Astrocyte (in vitro differentiated cells and primary cell): ENCODE measurements around the gene EPB41L4B. TPM values are rescaled to one million over a fixed set of nuclear protein-coding genes. Genes with fewer than 3 reads are reported as not detected.

Source experiments
- DNase-seq: peaks from one replicate; pipeline ENCODE4 v3.0.0-alpha.2; 2010; ENCODE audit warnings: low read depth
- FAIRE-seq: peaks from 2 replicates; lab custom pipeline; 2011; peaks lifted over from hg19 to GRCh38; lab: Jason Lieb, UNC
- H2AFZ ChIP-seq: 2 replicates; pipeline ENCODE4 v1.6.0; 2012; ENCODE audit warnings: low read depth, low read length, inconsistent platforms
- H3K27ac ChIP-seq: 2 replicates; pipeline ENCODE4 v1.5.1; 2011; ENCODE audit warnings: low read depth, low read length, inconsistent platforms
- H3K27me3 ChIP-seq: 2 replicates; pipeline ENCODE4 v1.6.0; 2011; ENCODE audit warnings: low read length, inconsistent platforms; ENCODE audit not compliant: insufficient read depth
- H3K36me3 ChIP-seq: 2 replicates; pipeline ENCODE4 v1.5.1; 2011; ENCODE audit warnings: low read length, inconsistent platforms; ENCODE audit not compliant: insufficient read depth
- H3K4me1 ChIP-seq: 2 replicates; pipeline ENCODE4 v1.5.1; 2011; ENCODE audit warnings: low read length, inconsistent platforms; ENCODE audit not compliant: insufficient read depth
- H3K4me2 ChIP-seq: 2 replicates; pipeline ENCODE4 v1.6.0; 2012; ENCODE audit warnings: low read length, inconsistent platforms
- H3K4me3 ChIP-seq: 2 replicates; pipeline ENCODE4 v1.5.1; 2011; ENCODE audit warnings: low read depth, mild to moderate bottlenecking, low read length, inconsistent platforms; ENCODE audit not compliant: insufficient read depth
- H3K79me2 ChIP-seq: 2 replicates; pipeline ENCODE4 v1.6.0; 2012; ENCODE audit warnings: mild to moderate bottlenecking, low read length, inconsistent platforms; ENCODE audit not compliant: insufficient read depth
- H3K9ac ChIP-seq: 2 replicates; pipeline ENCODE4 v1.6.0; 2012; ENCODE audit warnings: mild to moderate bottlenecking, low read length, inconsistent platforms
- H3K9me3 ChIP-seq: 2 replicates; pipeline ENCODE4 v1.5.1; 2012; ENCODE audit warnings: low read depth, mild to moderate bottlenecking, low read length, inconsistent platforms; ENCODE audit not compliant: insufficient read depth
- H4K20me1 ChIP-seq: 2 replicates; pipeline ENCODE4 v1.6.0; 2012; ENCODE audit warnings: low read length, inconsistent platforms; ENCODE audit not compliant: insufficient read depth
- H3K27ac Mint-ChIP-seq: one replicate; pipeline ENCODE4 v1.8.0; 2021; ENCODE audit warnings: mild to moderate bottlenecking, mixed read lengths; ENCODE audit not compliant: unreplicated experiment
- H3K27me3 Mint-ChIP-seq: one replicate; pipeline ENCODE4 v1.8.0; 2021; ENCODE audit warnings: low read depth, mixed read lengths; ENCODE audit not compliant: unreplicated experiment
- H3K36me3 Mint-ChIP-seq: one replicate; pipeline ENCODE4 v1.8.0; 2021; ENCODE audit warnings: low read depth, mixed read lengths; ENCODE audit not compliant: unreplicated experiment
- H3K4me1 Mint-ChIP-seq: one replicate; pipeline ENCODE4 v1.8.0; 2021; ENCODE audit warnings: low read depth, mixed read lengths; ENCODE audit not compliant: unreplicated experiment
- H3K4me3 Mint-ChIP-seq: one replicate; pipeline ENCODE4 v1.8.0; 2021; ENCODE audit warnings: mild to moderate bottlenecking, moderate library complexity, mixed read lengths; ENCODE audit not compliant: unreplicated experiment
- H3K9me3 Mint-ChIP-seq: one replicate; pipeline ENCODE4 v1.8.0; 2021; ENCODE audit warnings: mild to moderate bottlenecking, mixed read lengths; ENCODE audit not compliant: unreplicated experiment
- CTCF ChIP-seq: IDR thresholded peaks from 2 replicates; pipeline ENCODE4 v1.5.1; 2011; ENCODE audit warnings: low read depth, mild to moderate bottlenecking, inconsistent platforms, low read length, moderate library complexity; ENCODE audit not compliant: insufficient read depth
- EZH2 ChIP-seq: IDR thresholded peaks from 2 replicates; pipeline ENCODE4 v1.6.1; 2012; ENCODE audit warnings: mild to moderate bottlenecking, low read length, inconsistent platforms; ENCODE audit not compliant: insufficient read depth
- total RNA-seq: library from RNA; stranded (reverse); gene quantifications from 2 replicates; pipeline ENCODE4 v1.2.1, GENCODE V29; 2021

Gene EPB41L4B
- total RNA-seq, 1 donor from 2014 or later, result 2.0 TPM

- FAIRE-seq, result no peak
- Histone ChIP-seq H3K27me3 (peaks cover 3% of the 10 kb centered on the region), H2AFZ (no peak overlapping the region), H3K9ac (no peak overlapping the region), H3K79me2 (no peaks in the 10 kb centered on the region), H3K27ac (no peak overlapping the region), H3K4me3 (no peak overlapping the region), H3K4me1 (peaks cover 8% of the 10 kb centered on the region), H3K4me2 (no peak overlapping the region), H3K9me3 (no peaks in the 10 kb centered on the region), H4K20me1 (no peaks in the 10 kb centered on the region), H3K36me3 (no peaks in the 10 kb centered on the region)
- H3K4me3 Mint-ChIP-seq, result no peak overlapping the region
- H3K4me1 Mint-ChIP-seq, result no peaks in the 10 kb centered on the region
- TF ChIP-seq CTCF (no peak), EZH2 (no peak)
- no peaks in the 10 kb centered on the region for H3K36me3 Mint-ChIP-seq
- H3K27me3 Mint-ChIP-seq, result peaks cover 6% of the 10 kb centered on the region
- H3K9me3 Mint-ChIP-seq, result no peaks in the 10 kb centered on the region
- H3K27ac Mint-ChIP-seq, result no peak overlapping the region
- no peak for DNase-seq
Observed at GRCh38 chr9:109172935-109173334, 147.9 kb downstream of the EPB41L4B start.

GRCh38 chr9:109171926-109172325 lies 148.9 kb downstream of the EPB41L4B start:
- Histone ChIP-seq H3K4me1 (peaks cover 8% of the 10 kb centered on the region), H3K27ac (no peak overlapping the region), H3K9me3 (no peaks in the 10 kb centered on the region), H4K20me1 (no peaks in the 10 kb centered on the region), H3K27me3 (peaks cover 8% of the 10 kb centered on the region), H3K36me3 (no peaks in the 10 kb centered on the region), H3K9ac (no peak overlapping the region), H3K4me2 (no peak overlapping the region), H3K4me3 (no peak overlapping the region), H3K79me2 (no peaks in the 10 kb centered on the region), H2AFZ (no peak overlapping the region)
- H3K9me3 Mint-ChIP-seq, result no peaks in the 10 kb centered on the region
- H3K27me3 Mint-ChIP-seq, result peaks cover 14% of the 10 kb centered on the region
- no peaks in the 10 kb centered on the region for H3K4me1 Mint-ChIP-seq
- DNase-seq (peak; percentile 87), FAIRE-seq (no peak)
- TF ChIP-seq EZH2 (no peak), CTCF (no peak)
- H3K36me3 Mint-ChIP-seq, result no peaks in the 10 kb centered on the region
- H3K27ac Mint-ChIP-seq, result no peak overlapping the region
- no peak overlapping the region for H3K4me3 Mint-ChIP-seq

DNA sequence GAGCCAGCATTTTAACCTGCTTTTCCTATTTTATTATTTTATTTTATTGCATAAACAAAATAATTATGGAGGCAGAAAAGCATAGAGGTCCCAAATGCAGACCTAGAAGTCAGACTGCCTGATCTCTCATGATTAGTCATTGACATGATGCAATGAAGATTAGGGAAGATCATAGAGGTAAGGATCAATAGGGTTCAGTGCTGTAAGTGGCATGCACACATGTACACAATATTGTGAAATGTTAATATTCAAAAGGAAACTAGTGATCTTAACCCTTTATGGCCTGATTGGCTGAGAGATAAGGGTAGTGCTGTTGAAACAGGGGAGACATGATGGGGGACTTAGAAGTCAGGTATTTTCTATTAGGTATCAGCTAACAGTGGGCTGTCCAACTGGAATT lies 152.7 kb downstream of the EPB41L4B start:
- no peaks in the 10 kb centered on the region for H3K4me1 Mint-ChIP-seq
- no peaks in the 10 kb centered on the region for H3K36me3 Mint-ChIP-seq
- H3K4me3 ChIP-seq, result no peak overlapping the region
- no peak overlapping the region for H3K4me3 Mint-ChIP-seq
- H3K27me3 Mint-ChIP-seq, result peaks cover 44% of the 10 kb centered on the region
- no peaks in the 10 kb centered on the region for H3K36me3 ChIP-seq
- no peak for DNase-seq
- peaks cover 28% of the 10 kb centered on the region for H3K27me3 ChIP-seq
- no peak for TF ChIP-seq EZH2
- no peak for TF ChIP-seq CTCF
- peaks cover 8% of the 10 kb centered on the region for H3K4me1 ChIP-seq
- H3K9me3 ChIP-seq, result no peaks in the 10 kb centered on the region
- H3K4me2 ChIP-seq, result no peak overlapping the region
- no peak overlapping the region for H3K9ac ChIP-seq
- H3K9me3 Mint-ChIP-seq, result peaks cover 13% of the 10 kb centered on the region
- no peak overlapping the region for H3K27ac Mint-ChIP-seq
- H3K79me2 ChIP-seq, result no peaks in the 10 kb centered on the region
- no peaks in the 10 kb centered on the region for H4K20me1 ChIP-seq
- no peak overlapping the region for H3K27ac ChIP-seq
- H2AFZ ChIP-seq, result no peak overlapping the region
- FAIRE-seq, result no peak
